Neural cell (in vitro differentiated cells): ENCODE data around the gene STRN3.

Source experiments
- CTCF ChIP-seq: fragments of 450-650 bp; IDR thresholded peaks from 2 replicates; pipeline ENCODE4 v1.5.1; 2014; ENCODE audit warnings: antibody characterized with exemption, mild to moderate bottlenecking, moderate library complexity; ENCODE audit not compliant: poor library complexity, severe bottlenecking
- EP300 ChIP-seq: fragments of 450-650 bp; conservative IDR thresholded peaks from 2 replicates; pipeline ENCODE4 v1.6.1; 2014; ENCODE audit warnings: antibody characterized with exemption, mild to moderate bottlenecking, moderate library complexity; ENCODE audit not compliant: poor library complexity, severe bottlenecking
- EZH2 ChIP-seq: fragments of 200-600, 300-800 bp; shearing (Covaris generic), sonication (generic); IDR thresholded peaks from 2 replicates; pipeline ENCODE4 v1.6.1; 2014; ENCODE audit warnings: antibody characterized with exemption, low read length, borderline replicate concordance, mild to moderate bottlenecking; ENCODE audit not compliant: insufficient read depth, poor library complexity, severe bottlenecking
- MXI1 ChIP-seq: fragments of 450-650 bp; conservative IDR thresholded peaks from 2 replicates; pipeline ENCODE4 v1.6.1; 2014; ENCODE audit warnings: antibody characterized with exemption, mild to moderate bottlenecking; ENCODE audit not compliant: poor library complexity, severe bottlenecking
- POLR2AphosphoS5 ChIP-seq: IDR thresholded peaks from 2 replicates; pipeline ENCODE4 v1.6.1; 2012
- RAD21 ChIP-seq: fragments of 450-650 bp; conservative IDR thresholded peaks from 2 replicates; pipeline ENCODE4 v1.6.1; 2014; ENCODE audit warnings: antibody characterized with exemption, mild to moderate bottlenecking, moderate library complexity
- REST ChIP-seq: IDR thresholded peaks from 2 replicates; pipeline ENCODE4 v1.6.1; 2012; ENCODE audit warnings: borderline replicate concordance
- SMC3 ChIP-seq: fragments of 450-650 bp; conservative IDR thresholded peaks from 2 replicates; pipeline ENCODE4 v1.6.1; 2014; ENCODE audit warnings: antibody characterized with exemption, mild to moderate bottlenecking, moderate library complexity; ENCODE audit not compliant: poor library complexity
- TAF1 ChIP-seq: IDR thresholded peaks from 2 replicates; pipeline ENCODE4 v1.6.1; 2012; ENCODE audit warnings: low read depth

GRCh38 chr14:30957813-30958370, 68.3 kb downstream of the STRN3 start:
- TF ChIP-seq CTCF, result no peak
- no peak for TF ChIP-seq TAF1
- TF ChIP-seq MXI1, result no peak
- TF ChIP-seq EZH2, result no peak
- TF ChIP-seq POLR2AphosphoS5, result no peak
- no peak for TF ChIP-seq REST
- no peak for TF ChIP-seq EP300
- no peak for TF ChIP-seq RAD21
- TF ChIP-seq SMC3, result no peak
